Activated CD8-positive, alpha-beta memory T cell treated with anti-CD3 and anti-CD28 coated beads, Interleukin-2, amount 10 ng/mL, durations not matched to agents 7 days and 5 days (primary cell): ENCODE measurements around the gene NHLRC2. TPM values are rescaled to one million over a fixed set of nuclear protein-coding genes. Genes with fewer than 3 reads are reported as not detected.
A peak's percentile ranks its signal among the peaks of the same experiment; 100 is the strongest.
"Not testable (repeated sequence)": the region's sequence is repeated elsewhere in the genome, so short reads cannot be mapped to it uniquely, and the experiment has no call there.

Experiments
- ATAC-seq: fragments of 150-1000 bp; cut with Tn5 transposase; one replicate; pipeline ENCODE4 v1.10.0; 2021; ENCODE audit warnings: moderate library complexity
- CTCF ChIA-PET: fragments of 350-600 bp; sonication (Branson Sonifier 250); formaldehyde crosslinking; loops from one replicate; lab custom pipeline; 2021; ENCODE audit warnings: antibody characterized with exemption; lab: Charles Lee
- DNase-seq: peaks from one replicate; pipeline ENCODE4 v3.0.0-alpha.2; 2020
- H3K27ac Mint-ChIP-seq: one replicate; pipeline ENCODE4 v1.8.0; 2021; ENCODE audit warnings: mild to moderate bottlenecking, mixed read lengths
- H3K27me3 Mint-ChIP-seq: one replicate; pipeline ENCODE4 v1.8.0; 2021; ENCODE audit warnings: mixed read lengths
- H3K36me3 Mint-ChIP-seq: one replicate; pipeline ENCODE4 v1.8.0; 2021; ENCODE audit warnings: mild to moderate bottlenecking, mixed read lengths
- H3K4me1 Mint-ChIP-seq: one replicate; pipeline ENCODE4 v1.8.0; 2021; ENCODE audit warnings: mixed read lengths
- H3K4me3 Mint-ChIP-seq: one replicate; pipeline ENCODE4 v1.8.0; 2021; ENCODE audit warnings: mild to moderate bottlenecking, moderate library complexity, mixed read lengths
- H3K9me3 Mint-ChIP-seq: one replicate; pipeline ENCODE4 v1.8.0; 2022; ENCODE audit warnings: low read depth, mixed read lengths
- total RNA-seq, 2 experiments: library from RNA; stranded (reverse); gene quantifications; one replicate each; pipeline ENCODE4 v1.2.3, GENCODE V29; 2021

NHLRC2 gene
- 10 to 100 TPM; 35.7 to 36.4 TPM for total RNA-seq

DNA sequence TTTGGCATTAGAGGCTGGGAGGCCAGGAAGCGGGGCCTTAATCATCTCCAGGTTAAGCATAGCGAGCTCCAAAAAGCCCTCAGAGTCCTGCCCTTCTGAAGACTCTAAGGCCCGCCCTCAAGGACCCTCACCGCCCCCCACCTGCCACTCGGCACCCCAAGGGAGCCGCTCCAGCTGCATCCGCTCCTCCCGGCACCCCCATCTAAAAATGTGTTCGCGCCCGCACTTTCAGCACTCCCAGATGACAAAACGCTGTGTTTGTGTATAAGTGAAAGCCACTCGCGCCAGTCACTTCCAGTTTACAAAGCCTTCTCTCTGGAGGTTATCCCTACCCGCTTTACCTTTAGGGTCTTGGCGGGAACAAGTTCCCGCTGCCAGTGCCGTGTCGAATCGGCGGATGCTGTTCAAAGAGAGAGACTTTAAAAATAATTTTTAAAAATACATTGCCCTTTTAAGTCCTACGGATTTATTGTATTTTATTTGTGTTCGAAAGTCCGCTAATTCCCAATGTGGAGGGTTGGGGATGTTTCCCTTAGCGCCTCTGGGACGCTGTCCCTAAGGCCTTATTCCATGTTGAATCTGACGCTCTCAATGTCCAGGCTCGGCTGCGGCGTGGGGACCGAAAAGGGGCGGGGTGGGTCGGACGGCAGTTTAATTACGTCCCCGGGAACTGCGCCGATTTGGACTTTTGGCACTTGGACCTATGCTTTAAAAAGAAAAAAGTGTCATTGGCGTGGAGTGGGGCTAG lies at the start of gene NHLRC2, which contains the start of gene DCLRE1A:
TSS of gene NHLRC2 (plus strand) at position 649 of the 748 bp plus-strand sequence. CDS start 212 bp downstream, outside the sequence.
TSS of gene DCLRE1A (minus strand) at position 70 of the 748 bp plus-strand sequence. CDS start 900 bp downstream, outside the sequence.
- ATAC-seq (peak; percentile 66), DNase-seq (peak; percentile 75)
- Mint-ChIP-seq H3K9me3 (no peaks in the 10 kb centered on the region), H3K27ac (peak within 1 kb of the TSS; percentile 97), H3K27me3 (no peaks in the 10 kb centered on the region), H3K4me1 (peaks cover 57% of the 10 kb centered on the region), H3K36me3 (peaks cover 29% of the 10 kb centered on the region), H3K4me3 (peak within 1 kb of the TSS; percentile 96)
- CTCF ChIA-PET: interaction anchor here (0.8 to 1.8 kb wide), 2 partner anchors 19 to 175 kb away, joined by 3 to 6 read pairs; no protein-coding TSS in a partner anchor

GRCh38 chr10:113806503-113806902 lies 48.0 kb upstream of the NHLRC2 start:
- no peak for DNase-seq
- Mint-ChIP-seq H3K4me3 (no peak overlapping the region), H3K4me1 (no peaks in the 10 kb centered on the region), H3K27ac (no peak overlapping the region), H3K36me3 (no peaks in the 10 kb centered on the region), H3K27me3 (peaks cover 37% of the 10 kb centered on the region), H3K9me3 (no peaks in the 10 kb centered on the region)
- ATAC-seq: no peak
- CTCF ChIA-PET: no interaction called here

DNA sequence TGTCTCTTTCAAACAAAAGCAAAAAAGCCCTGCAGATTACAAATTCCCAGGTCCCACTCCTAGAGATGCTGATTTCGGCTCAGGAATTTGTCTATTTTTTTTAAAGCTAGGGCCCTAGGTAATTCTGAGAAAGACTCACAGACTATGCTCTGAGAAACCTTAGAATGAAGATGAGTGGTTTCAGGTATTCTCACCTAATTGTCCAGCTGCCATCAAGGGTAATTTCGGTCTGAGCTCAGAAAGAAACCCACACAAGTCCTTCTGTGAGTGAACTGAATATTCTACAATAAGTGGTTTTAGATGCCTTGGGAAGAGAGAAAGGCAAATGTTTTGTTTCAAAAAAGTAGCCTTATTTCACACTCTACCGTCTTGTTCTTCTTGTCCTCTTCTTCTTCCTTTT lies 46.3 kb upstream of the NHLRC2 start:
- DNase-seq: no peak
- Mint-ChIP-seq H3K27ac (no peak overlapping the region), H3K27me3 (peaks cover 51% of the 10 kb centered on the region), H3K4me3 (no peak overlapping the region), H3K9me3 (no peaks in the 10 kb centered on the region), H3K4me1 (no peaks in the 10 kb centered on the region), H3K36me3 (no peaks in the 10 kb centered on the region)
- ATAC-seq: no peak
- CTCF ChIA-PET: no interaction called here

GRCh38 chr10:113814700-113815099 lies 39.8 kb upstream of the NHLRC2 start:
- not testable (repeated sequence) for H3K36me3 Mint-ChIP-seq

GRCh38 chr10:113819989-113820388 lies 34.5 kb upstream of the NHLRC2 start:
- ATAC-seq (no peak), DNase-seq (no peak)
- H3K4me1 Mint-ChIP-seq: no peaks in the 10 kb centered on the region
- no peak overlapping the region for H3K27ac Mint-ChIP-seq
- H3K9me3 Mint-ChIP-seq: no peaks in the 10 kb centered on the region
- H3K27me3 Mint-ChIP-seq: peaks cover 12% of the 10 kb centered on the region
- H3K4me3 Mint-ChIP-seq: no peak overlapping the region
- CTCF ChIA-PET: no interaction called here
- no peaks in the 10 kb centered on the region for H3K36me3 Mint-ChIP-seq

More at GRCh38 chr10:113814700-113815099, 39.8 kb upstream of the NHLRC2 start:
- CTCF ChIA-PET, H3K9me3 Mint-ChIP-seq, H3K27ac Mint-ChIP-seq, DNase-seq, ATAC-seq, H3K4me3 Mint-ChIP-seq, H3K4me1 Mint-ChIP-seq: not testable (repeated sequence)
- H3K27me3 Mint-ChIP-seq: peaks cover 31% of the 10 kb centered on the region

DNA sequence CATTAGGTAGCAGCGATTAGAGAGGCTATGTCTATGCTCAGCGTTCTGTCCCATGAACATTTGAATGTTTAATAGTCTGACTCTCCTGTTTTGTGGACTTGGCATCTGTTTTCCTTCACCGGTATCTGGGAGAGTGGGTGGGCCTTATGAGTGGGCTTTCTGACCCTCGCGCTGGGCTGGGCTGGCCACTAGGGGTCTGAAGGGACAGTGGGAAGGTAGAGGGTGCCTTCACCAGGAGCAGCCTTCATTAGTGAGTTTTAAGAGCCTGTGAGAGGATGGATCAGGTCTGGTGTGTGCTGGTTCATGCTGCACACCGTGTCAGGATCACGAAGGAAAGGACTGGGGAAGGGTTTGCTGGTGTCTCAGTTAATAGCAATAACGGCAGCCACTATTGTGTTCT lies 34.0 kb upstream of the NHLRC2 start:
- Mint-ChIP-seq H3K4me1 (no peaks in the 10 kb centered on the region), H3K4me3 (no peak overlapping the region), H3K27me3 (peaks cover 12% of the 10 kb centered on the region), H3K9me3 (no peaks in the 10 kb centered on the region), H3K27ac (no peak overlapping the region), H3K36me3 (no peaks in the 10 kb centered on the region)
- ATAC-seq (no peak), DNase-seq (no peak)
- CTCF ChIA-PET: no interaction called here

DNA sequence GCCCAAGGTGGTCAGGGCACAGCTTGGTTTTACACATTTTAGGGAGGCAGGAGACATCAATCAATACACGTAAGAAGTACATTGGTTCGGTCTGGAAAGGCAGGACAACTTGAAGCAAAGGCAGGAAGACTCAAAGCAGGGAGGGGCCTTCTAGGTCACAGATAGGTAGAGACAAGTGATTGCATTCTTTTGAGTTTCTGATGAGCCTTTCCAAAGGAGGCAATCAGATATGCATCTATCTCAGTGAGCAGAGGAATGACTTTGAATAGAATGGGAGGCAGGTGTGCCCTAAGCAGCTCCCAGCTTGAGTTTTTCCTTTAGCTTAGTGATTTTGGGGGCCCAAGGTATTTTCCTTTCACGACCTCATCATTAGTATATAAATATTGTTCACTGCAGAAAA lies 33.2 kb upstream of the NHLRC2 start:
- H3K27ac Mint-ChIP-seq, H3K36me3 Mint-ChIP-seq, CTCF ChIA-PET, H3K4me1 Mint-ChIP-seq, H3K9me3 Mint-ChIP-seq, H3K4me3 Mint-ChIP-seq, ATAC-seq, DNase-seq: not testable (repeated sequence)
- peaks cover 12% of the 10 kb centered on the region for H3K27me3 Mint-ChIP-seq

- H3K36me3 Mint-ChIP-seq: no peaks in the 10 kb centered on the region
- no peaks in the 10 kb centered on the region for H3K9me3 Mint-ChIP-seq
- peaks cover 12% of the 10 kb centered on the region for H3K27me3 Mint-ChIP-seq
- H3K4me1 Mint-ChIP-seq: no peaks in the 10 kb centered on the region
- ATAC-seq (no peak), DNase-seq (no peak)
- no peak overlapping the region for H3K4me3 Mint-ChIP-seq
- H3K27ac Mint-ChIP-seq: no peak overlapping the region
- CTCF ChIA-PET: no interaction called here
Observed at GRCh38 chr10:113822174-113822573, 32.3 kb upstream of the NHLRC2 start.

DNA sequence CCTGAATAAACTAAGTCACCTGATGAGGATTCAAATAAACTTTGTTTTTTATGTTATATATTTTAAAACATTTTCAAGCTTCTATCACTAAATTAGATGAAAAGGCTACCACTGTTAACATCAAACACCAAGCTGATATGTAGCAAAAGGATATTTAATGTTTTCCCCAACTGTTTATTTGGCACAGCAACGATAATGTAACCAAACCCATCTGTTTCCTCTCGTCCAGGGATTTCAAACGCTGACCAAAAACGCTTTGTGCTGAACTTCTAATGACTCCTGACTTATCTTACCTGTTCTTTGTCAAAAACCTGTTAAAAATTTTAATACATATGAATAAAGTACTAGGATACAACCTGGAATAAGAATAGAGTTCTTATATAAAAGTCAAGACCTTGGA lies 31.1 kb upstream of the NHLRC2 start:
- CTCF ChIA-PET: no interaction called here
- Mint-ChIP-seq H3K27ac (no peak overlapping the region), H3K27me3 (peaks cover 12% of the 10 kb centered on the region), H3K36me3 (no peaks in the 10 kb centered on the region), H3K4me3 (no peak overlapping the region), H3K9me3 (no peaks in the 10 kb centered on the region), H3K4me1 (no peaks in the 10 kb centered on the region)
- ATAC-seq: no peak
- DNase-seq: no peak

- CTCF ChIA-PET: no interaction called here
- Mint-ChIP-seq H3K4me3 (no peak overlapping the region), H3K9me3 (no peaks in the 10 kb centered on the region), H3K36me3 (no peaks in the 10 kb centered on the region), H3K4me1 (no peaks in the 10 kb centered on the region), H3K27me3 (peaks cover 16% of the 10 kb centered on the region), H3K27ac (no peak overlapping the region)
- ATAC-seq: no peak
- DNase-seq: no peak
Observed at GRCh38 chr10:113825791-113826190, 28.7 kb upstream of the NHLRC2 start.

GRCh38 chr10:113828567-113828966 lies 25.9 kb upstream of the NHLRC2 start:
- CTCF ChIA-PET, H3K36me3 Mint-ChIP-seq, DNase-seq, H3K27ac Mint-ChIP-seq, H3K9me3 Mint-ChIP-seq, H3K4me3 Mint-ChIP-seq, ATAC-seq, H3K4me1 Mint-ChIP-seq: not testable (repeated sequence)
- peaks cover 12% of the 10 kb centered on the region for H3K27me3 Mint-ChIP-seq

DNA sequence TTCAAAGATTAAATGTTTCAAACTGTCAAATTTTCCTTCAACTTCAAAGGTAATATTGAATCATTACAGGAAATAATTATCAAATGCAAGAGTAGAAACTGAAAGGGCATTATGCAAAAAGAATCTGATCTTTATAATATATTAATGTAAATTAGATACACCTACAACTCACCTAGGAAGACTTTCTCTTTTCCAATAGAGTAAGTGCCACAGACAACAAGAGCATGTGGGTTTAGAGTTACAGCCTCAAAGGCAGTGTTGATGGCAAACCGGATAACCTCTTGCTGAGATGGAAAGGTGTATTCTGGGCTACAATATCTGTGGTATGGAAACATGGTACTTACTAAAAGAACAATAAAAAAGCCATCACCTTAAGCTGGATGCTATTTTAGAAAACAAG lies 12.3 kb upstream of the NHLRC2 start:
- no peaks in the 10 kb centered on the region for H3K27me3 Mint-ChIP-seq
- CTCF ChIA-PET: no interaction called here
- peaks cover 42% of the 10 kb centered on the region for H3K36me3 Mint-ChIP-seq
- DNase-seq: no peak
- H3K4me1 Mint-ChIP-seq: peaks cover 6% of the 10 kb centered on the region
- ATAC-seq: no peak
- H3K4me3 Mint-ChIP-seq: no peak overlapping the region
- no peak overlapping the region for H3K27ac Mint-ChIP-seq
- H3K9me3 Mint-ChIP-seq: no peaks in the 10 kb centered on the region

- no peaks in the 10 kb centered on the region for H3K9me3 Mint-ChIP-seq
Observed at GRCh38 chr10:113843972-113844485, 10.4 kb upstream of the NHLRC2 start.

GRCh38 chr10:113846036-113846435 lies 8.4 kb upstream of the NHLRC2 start:
- CTCF ChIA-PET: no interaction called here
- DNase-seq (no peak), ATAC-seq (no peak)
- Mint-ChIP-seq H3K9me3 (no peaks in the 10 kb centered on the region), H3K36me3 (peaks cover 46% of the 10 kb centered on the region), H3K4me3 (no peak overlapping the region), H3K4me1 (peaks cover 28% of the 10 kb centered on the region), H3K27ac (no peak overlapping the region), H3K27me3 (no peaks in the 10 kb centered on the region)

More at GRCh38 chr10:113843972-113844485, 10.4 kb upstream of the NHLRC2 start:
- Mint-ChIP-seq H3K27me3 (no peaks in the 10 kb centered on the region), H3K27ac (no peak overlapping the region), H3K4me3 (no peak overlapping the region), H3K36me3 (peaks cover 47% of the 10 kb centered on the region), H3K4me1 (peaks cover 14% of the 10 kb centered on the region)
- CTCF ChIA-PET: no interaction called here
- DNase-seq (no peak), ATAC-seq (no peak)
